H9 (cell line): ENCODE data around the gene TOR4A. TPM values are rescaled to one million over a fixed set of nuclear protein-coding genes. Genes with fewer than 3 reads are reported as not detected.

Experiments
- DNase-seq: peaks from one replicate; pipeline ENCODE4 v3.0.0-alpha.2; 2017
- H2AFZ ChIP-seq: one replicate; pipeline ENCODE4 v1.6.1; 2013; ENCODE audit warnings: mild to moderate bottlenecking, low read length, control low read depth, moderate library complexity
- H2AK5ac ChIP-seq: 2 replicates; pipeline ENCODE4 v1.6.1; 2013; ENCODE audit warnings: low read length, control low read depth, mixed read lengths; ENCODE audit not compliant: insufficient read length
- H2BK120ac ChIP-seq: one replicate; pipeline ENCODE4 v1.6.1; 2013; ENCODE audit warnings: low read depth, mild to moderate bottlenecking, low read length, control low read depth, inconsistent platforms; ENCODE audit not compliant: poor library complexity, severe bottlenecking
- H2BK12ac ChIP-seq: 2 replicates; pipeline ENCODE4 v1.6.1; 2013; ENCODE audit warnings: low read length, control low read depth, mixed read lengths, low read depth; ENCODE audit not compliant: insufficient read length
- H2BK15ac ChIP-seq: 2 replicates; pipeline ENCODE4 v1.6.1; 2013; ENCODE audit warnings: low read depth, low read length, control low read depth
- H2BK20ac ChIP-seq: one replicate; pipeline ENCODE4 v1.6.1; 2013; ENCODE audit warnings: low read depth, mild to moderate bottlenecking, low read length, control low read depth, inconsistent platforms; ENCODE audit not compliant: poor library complexity, severe bottlenecking
- H2BK5ac ChIP-seq: 2 replicates; pipeline ENCODE4 v1.6.1; 2013; ENCODE audit warnings: low read length, control low read depth, mixed read lengths; ENCODE audit not compliant: insufficient read length
- H3K14ac ChIP-seq: 2 replicates; pipeline ENCODE4 v1.6.1; 2013; ENCODE audit warnings: low read length, control low read depth; ENCODE audit not compliant: insufficient read depth
- H3K18ac ChIP-seq: 2 replicates; pipeline ENCODE4 v1.6.1; 2013; ENCODE audit warnings: low read depth, mild to moderate bottlenecking, mixed read lengths, low read length, control low read depth; ENCODE audit not compliant: insufficient read length
- H3K23ac ChIP-seq: 2 replicates; pipeline ENCODE4 v1.6.1; 2013; ENCODE audit warnings: low read length, control low read depth, mixed read lengths, low read depth; ENCODE audit not compliant: insufficient read length
- H3K23me2 ChIP-seq: 2 replicates; pipeline ENCODE4 v1.6.1; 2013; ENCODE audit warnings: low read depth, mild to moderate bottlenecking, mixed read lengths, low read length, control low read depth; ENCODE audit not compliant: insufficient read length, poor library complexity, severe bottlenecking
- H3K27ac ChIP-seq: 2 replicates; pipeline ENCODE4 v1.5.1; 2013; ENCODE audit warnings: low read length, control low read depth, mixed read lengths, low read depth; ENCODE audit not compliant: insufficient read length
- H3K27me3 ChIP-seq: 2 replicates; pipeline ENCODE4 v1.6.1; 2013; ENCODE audit warnings: low read length, control low read depth, inconsistent platforms; ENCODE audit not compliant: insufficient read depth
- H3K4ac ChIP-seq: 2 replicates; pipeline ENCODE4 v1.6.1; 2013; ENCODE audit warnings: low read depth, mild to moderate bottlenecking, control low read depth, inconsistent platforms, low read length, moderate library complexity
- H3K4me1 ChIP-seq: 2 replicates; pipeline ENCODE4 v1.6.1; 2013; ENCODE audit warnings: low read length, control low read depth, inconsistent platforms; ENCODE audit not compliant: insufficient read depth
- H3K4me2 ChIP-seq: 2 replicates; pipeline ENCODE4 v1.6.1; 2013; ENCODE audit warnings: low read length, control low read depth, mixed read lengths; ENCODE audit not compliant: insufficient read length, insufficient read depth
- H3K56ac ChIP-seq: 2 replicates; pipeline ENCODE4 v1.6.1; 2013; ENCODE audit warnings: low read depth, mild to moderate bottlenecking, mixed read lengths, low read length, control low read depth; ENCODE audit not compliant: insufficient read length
- H3K79me1 ChIP-seq: 2 replicates; pipeline ENCODE4 v1.6.1; 2013; ENCODE audit warnings: low read depth, mild to moderate bottlenecking, moderate library complexity, low read length, control low read depth, inconsistent platforms; ENCODE audit not compliant: insufficient read depth, poor library complexity, severe bottlenecking
- H3K79me2 ChIP-seq: 2 replicates; pipeline ENCODE4 v1.6.1; 2013; ENCODE audit warnings: low read length, control low read depth, inconsistent platforms; ENCODE audit not compliant: insufficient read depth
- H3K9ac ChIP-seq: 2 replicates; pipeline ENCODE4 v1.6.1; 2013; ENCODE audit warnings: low read length, control low read depth, mixed read lengths; ENCODE audit not compliant: insufficient read length; ENCODE audit errors: extremely low read depth
- H3K9me3 ChIP-seq: one replicate; pipeline ENCODE4 v1.6.1; 2013; ENCODE audit warnings: low read depth, low read length, inconsistent platforms; ENCODE audit not compliant: control insufficient read depth
- H3T11ph ChIP-seq: one replicate; pipeline ENCODE4 v1.6.1; 2013; ENCODE audit warnings: mild to moderate bottlenecking, low read length, control low read depth, inconsistent platforms
- H4K20me1 ChIP-seq: one replicate; pipeline ENCODE4 v1.6.1; 2013; ENCODE audit not compliant: control insufficient read depth, insufficient read length, insufficient read depth
- H4K5ac ChIP-seq: 2 replicates; pipeline ENCODE4 v1.6.1; 2013; ENCODE audit warnings: low read depth, mild to moderate bottlenecking, mixed read lengths, low read length, control low read depth; ENCODE audit not compliant: insufficient read length
- H4K8ac ChIP-seq: replicated peaks from 2 replicates; pipeline ENCODE4 v1.6.1; 2013; ENCODE audit warnings: low read length, control low read depth, mixed read lengths, low read depth; ENCODE audit not compliant: insufficient read length
- H4K91ac ChIP-seq: 2 replicates; pipeline ENCODE4 v1.6.1; 2013; ENCODE audit warnings: low read depth, mild to moderate bottlenecking, moderate library complexity, mixed read lengths, low read length, control low read depth; ENCODE audit not compliant: insufficient read length
- H3K27ac Mint-ChIP-seq, 3 experiments: 2 replicates in 2 of 3; 3 replicates in 1 of 3; pipeline ENCODE4 v1.8.0; 2020 to 2021; ENCODE audit warnings: mixed read lengths in 3 of 3, mild to moderate bottlenecking in 1 of 3, moderate library complexity in 1 of 3
- H3K27me3 Mint-ChIP-seq: 2 replicates; pipeline ENCODE4 v1.8.0; 2021; ENCODE audit warnings: low read depth, mild to moderate bottlenecking, moderate library complexity, mixed read lengths
- H3K36me3 Mint-ChIP-seq, 3 experiments: 2 replicates in 2 of 3; 3 replicates in 1 of 3; pipeline ENCODE4 v1.8.0; 2020 to 2021; ENCODE audit warnings: low read depth in 3 of 3, mixed read lengths in 3 of 3; ENCODE audit not compliant: insufficient read depth in 1 of 3
- H3K4me1 Mint-ChIP-seq, 2 experiments: 2 replicates each; pipeline ENCODE4 v1.8.0; 2020; ENCODE audit warnings: mixed read lengths in 2 of 2
- H3K4me3 Mint-ChIP-seq, 2 experiments: 2 replicates in 1 of 2; 3 replicates in 1 of 2; pipeline ENCODE4 v1.8.0; 2020 to 2021; ENCODE audit warnings: mild to moderate bottlenecking in 2 of 2, mixed read lengths in 2 of 2, moderate library complexity in 1 of 2
- H3K9me3 Mint-ChIP-seq, 2 experiments: 2 replicates in 1 of 2; 3 replicates in 1 of 2; pipeline ENCODE4 v1.8.0; 2020; ENCODE audit warnings: mild to moderate bottlenecking in 2 of 2, mixed read lengths in 2 of 2, moderate library complexity in 1 of 2
- CTCF ChIP-seq: fragments of 200-600 bp; sonication (generic); conservative IDR thresholded peaks from 3 replicates; pipeline ENCODE4 v1.8.0; 2021; ENCODE audit warnings: antibody characterized with exemption, mild to moderate bottlenecking
- WGBS: extraction: QIAGEN DNeasy Blood & Tissue Kit; methylation state at CpG from one replicate; pipeline ENCODE4 v1.1.7; 2013; ENCODE audit warnings: missing lambda C conversion rate, low lambda C conversion rate, mixed read lengths; ENCODE audit not compliant: insufficient read length; ENCODE audit errors: extremely low coverage; 5-methylcytosine and 5-hydroxymethylcytosine counted together
- total RNA-seq: library from RNA; stranded (reverse); gene quantifications from 2 replicates; pipeline ENCODE4 v1.2.1, GENCODE V29; 2021

The TOR4A gene
- total RNA-seq, 1 experiment from 2014 or later = 6.2 TPM

- Histone ChIP-seq H3K18ac (peak within 1 kb of the TSS; percentile 14), H2BK15ac (no peak within 1 kb of the TSS), H2BK5ac (no peak within 1 kb of the TSS), H3K4me2 (peak within 1 kb of the TSS; percentile 46), H3K79me2 (no peaks in the 10 kb centered on the region), H2BK20ac (no peak within 1 kb of the TSS), H2AK5ac (no peak within 1 kb of the TSS), H3K9ac (peak within 1 kb of the TSS; percentile 53), H2BK120ac (no peak within 1 kb of the TSS), H4K5ac (no peak within 1 kb of the TSS), H2BK12ac (no peak within 1 kb of the TSS), H3K23ac (no peak within 1 kb of the TSS), H3T11ph (no peak within 1 kb of the TSS), H3K27me3 (no peaks in the 10 kb centered on the region), H4K8ac (no peak within 1 kb of the TSS), H4K91ac (no peak within 1 kb of the TSS), H3K9me3 (no peaks in the 10 kb centered on the region), H3K4ac (no peak within 1 kb of the TSS), H3K56ac (no peak within 1 kb of the TSS), H4K20me1 (peaks cover 3% of the 10 kb centered on the region), H2AFZ (no peak within 1 kb of the TSS), H3K27ac (no peak within 1 kb of the TSS), H3K4me1 (peaks cover 3% of the 10 kb centered on the region; the same call in 1 of the 2 replicates), H3K79me1 (no peaks in the 10 kb centered on the region), H3K23me2 (peaks cover 12% of the 10 kb centered on the region), H3K14ac (peak within 1 kb of the TSS; percentile 33)
- H3K27me3 Mint-ChIP-seq = peaks cover 5% of the 10 kb centered on the region
- no CpG with 5 or more reads among the region's 67 CpGs for whole genome bisulfite sequencing
- H3K4me3 Mint-ChIP-seq = peak within 1 kb of the TSS; percentile 85 to 93
- H3K27ac Mint-ChIP-seq = peak within 1 kb of the TSS; percentile 66 to 90 (median 89); a peak in 5 of 7 replicates
- no peaks in the 10 kb centered on the region; a peak in 2 of 5 replicates for H3K9me3 Mint-ChIP-seq
- peaks cover 24 to 37% of the 10 kb centered on the region in 2 experiments for H3K4me1 Mint-ChIP-seq
- TF ChIP-seq CTCF = no peak
- peaks cover 19 to 26% (median 24%) of the 10 kb centered on the region in 3 experiments for H3K36me3 Mint-ChIP-seq
- peak; percentile 100 for DNase-seq
Measured at GRCh38 chr9:137240841-137241489, 36.6 kb upstream of the TOR4A start, which contains the start of gene TUBB4B. Gene TUBB4B (plus strand): TSS chr9:137241287. CDS start chr9:137241361, 74 bp downstream.
